Nephron progenitor cell (in vitro differentiated cells): ENCODE measurements around the gene ISM1.

ENCODE experiments used
- DNase-seq: peaks from one replicate; pipeline ENCODE4 v3.0.0; 2021
- H3K27ac Mint-ChIP-seq: 2 replicates; pipeline ENCODE4 v1.8.0; 2021; ENCODE audit warnings: mild to moderate bottlenecking, moderate library complexity, mixed read lengths
- H3K27me3 Mint-ChIP-seq: 2 replicates; pipeline ENCODE4 v1.8.0; 2021; ENCODE audit warnings: mild to moderate bottlenecking, low read depth, mixed read lengths; ENCODE audit not compliant: poor library complexity
- H3K36me3 Mint-ChIP-seq: 2 replicates; pipeline ENCODE4 v1.8.0; 2021; ENCODE audit warnings: low read depth, mixed read lengths
- H3K4me1 Mint-ChIP-seq: 2 replicates; pipeline ENCODE4 v1.8.0; 2021; ENCODE audit warnings: mixed read lengths
- H3K4me3 Mint-ChIP-seq: 2 replicates; pipeline ENCODE4 v1.8.0; 2021; ENCODE audit warnings: mild to moderate bottlenecking, moderate library complexity, mixed read lengths
- H3K9me3 Mint-ChIP-seq: 2 replicates; pipeline ENCODE4 v1.8.0; 2021; ENCODE audit warnings: mild to moderate bottlenecking, moderate library complexity, mixed read lengths
- TF ChIP-seq, protein P1 (sequence below): fragments of 200-600 bp; sonication (generic); IDR thresholded peaks from 2 replicates; pipeline ENCODE4 v1.5.0; 2021; ENCODE audit warnings: antibody characterized with exemption

Gene ISM1

DNA sequence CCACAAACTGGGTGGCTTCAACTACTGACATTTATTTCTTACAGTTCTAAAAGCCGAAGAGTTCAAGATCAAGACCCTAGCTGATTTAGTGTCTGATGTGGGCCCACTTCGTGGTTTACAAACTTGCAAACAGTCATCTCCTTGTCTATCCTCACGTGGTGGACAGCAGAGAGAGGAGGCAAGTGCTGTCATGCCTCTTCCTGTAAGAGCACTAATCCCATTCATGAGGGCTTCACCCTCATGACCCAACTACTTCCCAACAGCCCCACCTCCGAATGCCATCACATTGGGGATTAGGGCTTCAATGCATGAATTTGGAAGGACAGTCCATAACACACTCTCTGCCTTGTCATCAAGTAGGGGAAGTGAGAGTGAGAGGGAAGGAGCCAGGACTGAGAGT, 15.6 kb upstream of the ISM1 start:
- Mint-ChIP-seq H3K9me3 (no peaks in the 10 kb centered on the region), H3K4me3 (no peak overlapping the region), H3K27ac (no peak overlapping the region), H3K36me3 (no peaks in the 10 kb centered on the region), H3K27me3 (peaks cover 8% of the 10 kb centered on the region), H3K4me1 (peaks cover 26% of the 10 kb centered on the region)
- TF ChIP-seq, protein P1, sequence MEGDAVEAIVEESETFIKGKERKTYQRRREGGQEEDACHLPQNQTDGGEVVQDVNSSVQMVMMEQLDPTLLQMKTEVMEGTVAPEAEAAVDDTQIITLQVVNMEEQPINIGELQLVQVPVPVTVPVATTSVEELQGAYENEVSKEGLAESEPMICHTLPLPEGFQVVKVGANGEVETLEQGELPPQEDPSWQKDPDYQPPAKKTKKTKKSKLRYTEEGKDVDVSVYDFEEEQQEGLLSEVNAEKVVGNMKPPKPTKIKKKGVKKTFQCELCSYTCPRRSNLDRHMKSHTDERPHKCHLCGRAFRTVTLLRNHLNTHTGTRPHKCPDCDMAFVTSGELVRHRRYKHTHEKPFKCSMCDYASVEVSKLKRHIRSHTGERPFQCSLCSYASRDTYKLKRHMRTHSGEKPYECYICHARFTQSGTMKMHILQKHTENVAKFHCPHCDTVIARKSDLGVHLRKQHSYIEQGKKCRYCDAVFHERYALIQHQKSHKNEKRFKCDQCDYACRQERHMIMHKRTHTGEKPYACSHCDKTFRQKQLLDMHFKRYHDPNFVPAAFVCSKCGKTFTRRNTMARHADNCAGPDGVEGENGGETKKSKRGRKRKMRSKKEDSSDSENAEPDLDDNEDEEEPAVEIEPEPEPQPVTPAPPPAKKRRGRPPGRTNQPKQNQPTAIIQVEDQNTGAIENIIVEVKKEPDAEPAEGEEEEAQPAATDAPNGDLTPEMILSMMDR: no peak
- no peak for DNase-seq

DNA sequence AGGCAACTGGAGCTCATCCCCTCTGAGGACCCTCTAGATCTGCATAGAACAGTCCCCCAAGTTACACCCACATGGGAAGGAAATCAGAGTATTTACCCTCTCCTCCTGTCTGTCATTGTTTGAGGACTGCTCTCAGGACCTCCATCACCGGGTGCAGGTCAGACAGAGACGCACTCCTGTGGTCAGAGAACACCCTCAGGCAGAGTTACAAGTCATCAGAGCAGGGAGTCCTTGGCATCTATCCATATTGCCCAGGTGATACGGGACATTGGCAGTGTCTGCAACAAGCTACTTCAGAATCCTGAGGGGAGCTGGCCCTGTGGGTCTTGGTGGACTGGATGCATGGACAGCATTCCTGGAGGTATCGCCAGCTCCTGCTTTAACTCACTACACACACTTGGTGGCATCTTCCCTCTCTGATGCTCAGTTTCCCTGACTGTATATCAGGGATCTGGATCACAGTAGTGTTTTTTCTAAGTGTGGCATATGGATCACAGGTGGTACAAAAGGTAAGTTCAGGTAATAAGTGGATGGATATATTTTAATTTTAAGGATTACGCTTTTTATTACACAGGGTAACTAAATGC, 15.1 kb upstream of the ISM1 start:
- Mint-ChIP-seq H3K4me1 (peaks cover 21% of the 10 kb centered on the region), H3K9me3 (no peaks in the 10 kb centered on the region), H3K27me3 (peaks cover 8% of the 10 kb centered on the region), H3K27ac (no peak overlapping the region), H3K4me3 (no peak overlapping the region), H3K36me3 (no peaks in the 10 kb centered on the region)
- DNase-seq: no peak
- TF ChIP-seq, protein P1: no peak

DNA sequence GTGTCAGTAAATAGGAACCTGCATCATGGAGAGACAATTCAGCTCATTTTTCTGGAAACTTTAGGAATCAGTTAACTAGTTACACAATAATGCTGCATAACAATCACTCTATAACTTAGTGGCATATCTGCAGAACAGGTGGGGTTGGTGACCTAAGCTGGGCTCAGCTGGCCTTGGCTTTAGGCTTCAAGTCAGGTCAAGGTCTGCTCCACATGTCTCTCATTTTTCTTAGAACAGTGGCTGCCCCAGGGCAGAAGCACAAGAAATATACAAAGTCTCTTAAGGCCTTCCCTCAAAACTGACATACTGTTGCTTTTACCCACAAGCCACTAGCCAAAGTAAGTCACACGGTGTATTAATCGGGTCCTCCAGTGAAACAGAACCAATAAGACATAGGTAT, 14.1 kb upstream of the ISM1 start:
- Mint-ChIP-seq H3K9me3 (peaks cover 2% of the 10 kb centered on the region), H3K4me1 (peaks cover 16% of the 10 kb centered on the region), H3K27me3 (peaks cover 8% of the 10 kb centered on the region), H3K36me3 (no peaks in the 10 kb centered on the region), H3K4me3 (no peak overlapping the region), H3K27ac (no peak overlapping the region)
- TF ChIP-seq, protein P1: no peak
- no peak for DNase-seq

DNA sequence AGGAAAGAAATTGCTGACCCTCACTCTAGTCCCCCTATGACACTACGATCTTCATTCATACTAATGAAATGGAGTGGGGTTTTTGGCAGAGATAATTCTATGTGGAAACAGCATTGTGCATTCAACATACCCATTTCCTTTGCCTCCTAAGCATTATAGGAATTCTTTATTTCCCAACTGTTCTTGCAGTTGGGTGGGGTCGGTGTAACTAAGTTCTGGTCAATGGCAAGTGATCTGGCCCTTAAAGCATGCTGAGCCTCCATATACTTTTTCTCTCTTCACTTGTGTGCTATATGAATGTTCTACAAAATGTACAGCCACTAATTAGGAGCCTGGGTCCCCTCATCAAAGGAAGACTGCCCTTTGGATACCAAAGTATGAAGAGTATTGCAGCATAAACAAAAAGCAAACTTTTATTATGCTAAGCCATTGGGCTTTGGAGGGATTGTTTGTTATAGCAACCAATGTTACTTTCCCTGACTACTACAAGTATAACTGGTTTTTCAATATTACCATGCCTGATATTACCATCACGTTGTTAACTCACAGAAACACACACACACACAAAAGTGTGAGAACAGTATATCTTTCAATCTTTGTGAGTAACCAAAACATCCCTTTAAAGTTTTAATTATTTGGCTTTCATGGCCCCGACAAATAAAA, 9.0 kb upstream of the ISM1 start:
- TF ChIP-seq, protein P1: no peak
- Mint-ChIP-seq H3K4me3 (no peak overlapping the region), H3K27ac (no peak overlapping the region), H3K9me3 (peaks cover 17% of the 10 kb centered on the region), H3K36me3 (no peaks in the 10 kb centered on the region), H3K4me1 (peaks cover 31% of the 10 kb centered on the region), H3K27me3 (peaks cover 14% of the 10 kb centered on the region)
- DNase-seq: no peak

DNA sequence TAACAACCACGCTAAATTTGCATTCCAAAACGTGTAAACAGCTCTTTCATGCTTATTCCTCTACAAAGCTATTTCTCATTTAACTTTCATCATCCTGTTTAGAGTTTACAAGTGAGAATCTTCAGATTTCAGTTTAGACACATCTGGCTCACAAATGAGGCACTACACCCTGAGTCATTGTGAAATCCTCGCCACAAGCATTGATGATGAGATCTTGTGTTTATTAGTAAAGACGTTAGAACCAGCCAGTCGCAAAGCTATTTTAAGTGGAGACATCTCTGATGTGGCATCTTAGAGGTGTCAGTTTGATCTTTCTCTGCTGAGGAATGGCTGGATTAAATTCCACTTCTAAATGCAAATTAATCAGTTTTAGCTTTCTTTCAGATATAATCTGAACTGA, 8.3 kb upstream of the ISM1 start:
- DNase-seq: no peak
- peaks cover 35% of the 10 kb centered on the region for H3K4me1 Mint-ChIP-seq
- H3K9me3 Mint-ChIP-seq: peaks cover 17% of the 10 kb centered on the region
- H3K27me3 Mint-ChIP-seq: peaks cover 15% of the 10 kb centered on the region
- H3K36me3 Mint-ChIP-seq: no peaks in the 10 kb centered on the region
- TF ChIP-seq, protein P1: no peak
- H3K4me3 Mint-ChIP-seq: no peak overlapping the region
- H3K27ac Mint-ChIP-seq: no peak overlapping the region

DNA sequence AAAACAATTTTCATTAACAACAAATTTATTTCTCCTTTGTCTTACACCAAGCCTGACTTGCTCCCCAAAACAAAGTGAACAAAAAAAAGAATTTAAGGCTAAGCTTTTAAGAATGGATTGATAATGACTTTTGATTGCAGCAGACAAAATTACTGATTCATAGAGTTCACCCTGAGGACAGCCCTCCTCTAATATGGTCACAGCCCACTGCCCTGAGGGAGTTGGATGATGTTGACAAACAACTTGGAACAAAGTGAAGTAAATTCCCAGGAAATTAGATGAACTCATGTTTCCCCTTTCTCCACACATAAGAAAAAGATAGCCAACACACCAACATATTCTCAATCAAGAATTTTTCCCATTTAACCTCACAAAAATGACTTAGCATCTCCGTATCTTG, 7.7 kb upstream of the ISM1 start:
- Mint-ChIP-seq H3K27ac (no peak overlapping the region), H3K4me3 (no peak overlapping the region), H3K9me3 (peaks cover 17% of the 10 kb centered on the region), H3K36me3 (no peaks in the 10 kb centered on the region), H3K27me3 (peaks cover 21% of the 10 kb centered on the region), H3K4me1 (peaks cover 41% of the 10 kb centered on the region)
- TF ChIP-seq, protein P1: no peak
- no peak for DNase-seq
